ENCODE results near the gene SPATA1. TPM values are rescaled to one million over a fixed set of nuclear protein-coding genes. Genes with fewer than 3 reads are reported as not detected.

The SPATA1 gene
- total and polyA plus RNA-seq, 2 of the 13 experiments (the other 11 are each of a cell fraction or from before 2014, with no cell fraction given): 0.70 to 1.4 TPM

DNA sequence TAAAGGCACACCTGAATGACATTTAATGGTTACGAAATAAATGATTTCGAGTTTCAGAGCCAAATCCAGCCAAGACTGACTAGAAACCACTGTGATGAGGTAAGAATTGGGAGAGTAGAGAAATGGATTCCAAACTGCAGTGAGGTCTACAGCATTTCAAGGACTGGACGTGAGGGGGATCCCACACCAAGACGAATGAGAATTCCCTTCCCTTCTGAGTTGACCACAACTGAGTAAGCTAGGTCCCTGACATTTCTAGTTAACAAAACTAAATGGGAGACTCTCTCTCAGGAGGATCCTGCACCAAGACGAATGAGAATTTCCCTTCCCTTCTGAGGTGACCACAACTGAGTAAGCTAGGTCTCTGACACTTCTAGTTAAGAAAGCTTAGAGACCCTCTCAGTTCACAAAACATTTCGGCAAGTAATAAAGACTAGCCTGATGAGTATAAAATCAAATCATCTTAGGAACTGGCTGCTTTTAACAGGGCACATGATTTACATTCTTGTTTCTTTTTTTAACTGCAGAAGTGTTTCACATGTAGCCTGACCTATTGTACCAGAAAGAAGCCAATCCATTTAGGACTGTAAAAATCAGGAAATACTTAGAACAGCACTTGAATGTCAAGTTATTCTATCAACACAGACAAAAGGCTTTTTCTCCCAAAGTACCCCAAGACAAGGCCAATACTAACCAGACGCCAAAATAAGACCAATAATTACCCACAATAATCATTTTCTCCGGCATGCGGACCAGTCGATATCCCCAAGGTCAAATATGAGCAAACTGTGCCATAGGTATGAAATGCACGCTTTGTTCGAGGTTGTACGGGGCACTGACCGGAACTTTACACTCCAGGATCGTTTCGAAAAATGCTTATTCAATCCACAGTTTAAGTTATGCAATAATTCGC is 1.4 kb upstream of the SPATA1 start (continued):
- TF ChIP-seq ATF7 (IDR thresholded peaks at IDR 0.05) (no peak), ATF7 (CRISPR knock-in tag; IDR thresholded peaks at IDR 0.05) (no peak), REPIN1 (CRISPR knock-in tag; IDR thresholded peaks at IDR 0.05; ENCODE audit: borderline replicate concordance, low read depth) (peak; percentile 81; the same call in 1 of the 2 replicates), GABPA (IDR thresholded peaks at IDR 0.05; ENCODE audit: low read depth, low read length) (no peak), GABPA (CRISPR knock-in tag; IDR thresholded peaks at IDR 0.05; ENCODE audit: low read depth) (peak; percentile 51; the same call in 1 of the 2 replicates), SMAD9 (CRISPR knock-in tag; IDR thresholded peaks at IDR 0.05) (no peak), RBFOX2 (IDR thresholded peaks at IDR 0.05; ENCODE audit: low read depth, low read length) (no peak), ZNF383 (CRISPR knock-in tag; IDR thresholded peaks at IDR 0.05; ENCODE audit: borderline replicate concordance) (no peak), ZNF446 (CRISPR knock-in tag; IDR thresholded peaks at IDR 0.05) (0 out of 2 replicates have a peak, but pooled peaks have one; percentile 32), ZNF292 (CRISPR knock-in tag; IDR thresholded peaks at IDR 0.05; ENCODE audit: borderline replicate concordance, low read depth) (0 out of 2 replicates have a peak, but pooled peaks have one; percentile 15), MED13 (CRISPR knock-in tag; IDR thresholded peaks at IDR 0.05) (no peak), BORCS8-MEF2B (CRISPR knock-in tag; IDR thresholded peaks at IDR 0.05) (no peak), ZNF839 (CRISPR knock-in tag; IDR thresholded peaks at IDR 0.05; ENCODE audit: borderline replicate concordance) (no peak), ZNF205 (CRISPR knock-in tag; IDR thresholded peaks at IDR 0.05) (no peak), ZNF331 (CRISPR knock-in tag; IDR thresholded peaks at IDR 0.05) (peak; percentile 73; the same call in 1 of the 2 replicates), IKZF1 (IDR thresholded peaks at IDR 0.05) (no peak)
- TF ChIP-seq, protein P1, sequence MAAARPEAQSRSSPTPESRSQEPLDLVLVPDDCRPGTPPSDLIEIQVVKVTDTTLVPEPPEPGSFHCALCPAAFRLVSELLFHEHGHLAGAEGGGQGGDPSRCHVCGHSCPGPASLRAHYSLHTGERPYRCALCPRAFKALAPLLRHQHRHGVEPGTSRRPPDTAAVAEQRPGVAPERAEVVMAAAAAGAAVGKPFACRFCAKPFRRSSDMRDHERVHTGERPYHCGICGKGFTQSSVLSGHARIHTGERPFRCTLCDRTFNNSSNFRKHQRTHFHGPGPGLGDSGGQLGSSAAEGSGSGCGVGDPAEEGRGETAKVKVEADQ (CRISPR knock-in tag; IDR thresholded peaks at IDR 0.05; ENCODE audit: borderline replicate concordance): no peak
- TF ChIP-seq, protein P2, sequence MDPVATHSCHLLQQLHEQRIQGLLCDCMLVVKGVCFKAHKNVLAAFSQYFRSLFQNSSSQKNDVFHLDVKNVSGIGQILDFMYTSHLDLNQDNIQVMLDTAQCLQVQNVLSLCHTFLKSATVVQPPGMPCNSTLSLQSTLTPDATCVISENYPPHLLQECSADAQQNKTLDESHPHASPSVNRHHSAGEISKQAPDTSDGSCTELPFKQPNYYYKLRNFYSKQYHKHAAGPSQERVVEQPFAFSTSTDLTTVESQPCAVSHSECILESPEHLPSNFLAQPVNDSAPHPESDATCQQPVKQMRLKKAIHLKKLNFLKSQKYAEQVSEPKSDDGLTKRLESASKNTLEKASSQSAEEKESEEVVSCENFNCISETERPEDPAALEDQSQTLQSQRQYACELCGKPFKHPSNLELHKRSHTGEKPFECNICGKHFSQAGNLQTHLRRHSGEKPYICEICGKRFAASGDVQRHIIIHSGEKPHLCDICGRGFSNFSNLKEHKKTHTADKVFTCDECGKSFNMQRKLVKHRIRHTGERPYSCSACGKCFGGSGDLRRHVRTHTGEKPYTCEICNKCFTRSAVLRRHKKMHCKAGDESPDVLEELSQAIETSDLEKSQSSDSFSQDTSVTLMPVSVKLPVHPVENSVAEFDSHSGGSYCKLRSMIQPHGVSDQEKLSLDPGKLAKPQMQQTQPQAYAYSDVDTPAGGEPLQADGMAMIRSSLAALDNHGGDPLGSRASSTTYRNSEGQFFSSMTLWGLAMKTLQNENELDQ (CRISPR knock-in tag; IDR thresholded peaks at IDR 0.05; ENCODE audit: borderline replicate concordance): no peak
- TF ChIP-seq, protein P3, sequence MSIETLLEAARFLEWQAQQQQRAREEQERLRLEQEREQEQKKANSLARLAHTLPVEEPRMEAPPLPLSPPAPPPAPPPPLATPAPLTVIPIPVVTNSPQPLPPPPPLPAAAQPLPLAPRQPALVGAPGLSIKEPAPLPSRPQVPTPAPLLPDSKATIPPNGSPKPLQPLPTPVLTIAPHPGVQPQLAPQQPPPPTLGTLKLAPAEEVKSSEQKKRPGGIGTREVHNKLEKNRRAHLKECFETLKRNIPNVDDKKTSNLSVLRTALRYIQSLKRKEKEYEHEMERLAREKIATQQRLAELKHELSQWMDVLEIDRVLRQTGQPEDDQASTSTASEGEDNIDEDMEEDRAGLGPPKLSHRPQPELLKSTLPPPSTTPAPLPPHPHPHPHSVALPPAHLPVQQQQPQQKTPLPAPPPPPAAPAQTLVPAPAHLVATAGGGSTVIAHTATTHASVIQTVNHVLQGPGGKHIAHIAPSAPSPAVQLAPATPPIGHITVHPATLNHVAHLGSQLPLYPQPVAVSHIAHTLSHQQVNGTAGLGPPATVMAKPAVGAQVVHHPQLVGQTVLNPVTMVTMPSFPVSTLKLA (IDR thresholded peaks at IDR 0.05): no peak
- TF ChIP-seq, protein P4, sequence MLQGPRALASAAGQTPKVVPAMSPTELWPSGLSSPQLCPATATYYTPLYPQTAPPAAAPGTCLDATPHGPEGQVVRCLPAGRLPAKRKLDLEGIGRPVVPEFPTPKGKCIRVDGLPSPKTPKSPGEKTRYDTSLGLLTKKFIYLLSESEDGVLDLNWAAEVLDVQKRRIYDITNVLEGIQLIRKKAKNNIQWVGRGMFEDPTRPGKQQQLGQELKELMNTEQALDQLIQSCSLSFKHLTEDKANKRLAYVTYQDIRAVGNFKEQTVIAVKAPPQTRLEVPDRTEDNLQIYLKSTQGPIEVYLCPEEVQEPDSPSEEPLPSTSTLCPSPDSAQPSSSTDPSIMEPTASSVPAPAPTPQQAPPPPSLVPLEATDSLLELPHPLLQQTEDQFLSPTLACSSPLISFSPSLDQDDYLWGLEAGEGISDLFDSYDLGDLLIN (CRISPR knock-in tag; IDR thresholded peaks at IDR 0.05; ENCODE audit: borderline replicate concordance): no peak
- TF ChIP-seq, protein P5, sequence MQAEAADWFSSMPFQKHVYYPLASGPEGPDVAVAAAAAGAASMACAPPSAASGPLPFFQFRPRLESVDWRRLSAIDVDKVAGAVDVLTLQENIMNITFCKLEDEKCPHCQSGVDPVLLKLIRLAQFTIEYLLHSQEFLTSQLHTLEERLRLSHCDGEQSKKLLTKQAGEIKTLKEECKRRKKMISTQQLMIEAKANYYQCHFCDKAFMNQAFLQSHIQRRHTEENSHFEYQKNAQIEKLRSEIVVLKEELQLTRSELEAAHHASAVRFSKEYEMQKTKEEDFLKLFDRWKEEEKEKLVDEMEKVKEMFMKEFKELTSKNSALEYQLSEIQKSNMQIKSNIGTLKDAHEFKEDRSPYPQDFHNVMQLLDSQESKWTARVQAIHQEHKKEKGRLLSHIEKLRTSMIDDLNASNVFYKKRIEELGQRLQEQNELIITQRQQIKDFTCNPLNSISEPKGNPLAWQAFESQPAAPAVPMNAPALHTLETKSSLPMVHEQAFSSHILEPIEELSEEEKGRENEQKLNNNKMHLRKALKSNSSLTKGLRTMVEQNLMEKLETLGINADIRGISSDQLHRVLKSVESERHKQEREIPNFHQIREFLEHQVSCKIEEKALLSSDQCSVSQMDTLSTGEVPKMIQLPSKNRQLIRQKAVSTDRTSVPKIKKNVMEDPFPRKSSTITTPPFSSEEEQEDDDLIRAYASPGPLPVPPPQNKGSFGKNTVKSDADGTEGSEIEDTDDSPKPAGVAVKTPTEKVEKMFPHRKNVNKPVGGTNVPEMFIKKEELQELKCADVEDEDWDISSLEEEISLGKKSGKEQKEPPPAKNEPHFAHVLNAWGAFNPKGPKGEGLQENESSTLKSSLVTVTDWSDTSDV (CRISPR knock-in tag; IDR thresholded peaks at IDR 0.05): no peak; the same call in 1 of the 2 replicates
